HCT116 (cell line): ENCODE results near the gene BATF2.

Source experiments
- EZH2 ChIP-seq: fragments of 200-600 bp; sonication (generic); IDR thresholded peaks from 2 replicates; pipeline ENCODE4 v1.6.1; 2017; ENCODE audit warnings: antibody characterized with exemption, mixed run types
- EZH2phosphoT487 ChIP-seq: fragments of 200-600 bp; IDR thresholded peaks from 2 replicates; pipeline ENCODE4 v1.6.1; 2018; ENCODE audit warnings: antibody characterized with exemption, borderline replicate concordance
- POLR2A ChIP-seq: IDR thresholded peaks from 2 replicates; pipeline ENCODE4 v1.7.0; 2011; ENCODE audit warnings: borderline replicate concordance; ENCODE audit not compliant: insufficient read depth, insufficient read length; ENCODE audit errors: extremely low read depth
- POLR2AphosphoS5 ChIP-seq: IDR thresholded peaks from 2 replicates; pipeline ENCODE4 v1.6.1; 2011; ENCODE audit warnings: mild to moderate bottlenecking, low read depth, low read length, moderate library complexity
- ZNF274 ChIP-seq: fragments of 200-500 bp; sonication (Bioruptor generic); IDR thresholded peaks from 2 replicates; pipeline ENCODE4 v1.6.1; 2014; ENCODE audit warnings: mild to moderate bottlenecking, low read depth, low read length, inconsistent platforms
- TF ChIP-seq, protein P1 (sequence below), 3 experiments: fragments of 200-600 bp in 1 of 3; sonication (generic) in 1 of 3; IDR thresholded peaks in 2 of 3; conservative IDR thresholded peaks in 1 of 3; 2 replicates each; pipeline ENCODE4 v1.5.1; 2012 to 2017; ENCODE audit warnings: low read depth in 2 of 3, low read length in 2 of 3, antibody characterized with exemption in 1 of 3, borderline replicate concordance in 1 of 3, control low read depth in 1 of 3, mild to moderate bottlenecking in 1 of 3, mixed read lengths in 1 of 3, mixed run types in 1 of 3, moderate library complexity in 1 of 3; ENCODE audit not compliant: insufficient read depth in 1 of 3
- TF ChIP-seq, protein P2 (sequence below): IDR thresholded peaks from 2 replicates; pipeline ENCODE4 v1.6.1; 2012
- TF ChIP-seq, protein P3 (sequence below): IDR thresholded peaks from 2 replicates; pipeline ENCODE4 v1.6.1; 2012
- TF ChIP-seq, protein P4 (sequence below): IDR thresholded peaks from 2 replicates; pipeline ENCODE4 v1.6.1; 2011; ENCODE audit warnings: mild to moderate bottlenecking, low read length, moderate library complexity; ENCODE audit not compliant: insufficient replicate concordance; ENCODE audit errors: extremely low read depth

DNA sequence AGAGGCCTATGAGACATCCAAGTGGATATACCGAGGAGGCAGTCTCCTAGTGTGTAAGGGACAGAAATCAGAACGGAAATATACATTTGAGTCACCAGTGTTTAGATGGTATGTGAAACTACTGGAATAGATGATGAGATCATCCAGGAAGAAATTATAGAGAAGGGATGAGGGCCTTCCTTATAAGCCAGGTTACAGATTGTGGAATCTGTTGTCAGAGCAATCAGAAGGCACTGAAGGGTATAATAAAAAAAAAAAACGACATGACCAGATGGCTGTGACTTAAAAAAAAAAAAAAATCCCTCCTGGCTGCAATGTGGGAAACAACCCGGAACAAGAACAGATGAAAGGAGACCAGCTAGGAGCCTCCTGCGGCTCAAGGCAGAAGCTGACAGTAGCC lies 27.6 kb downstream of the BATF2 start:
- TF ChIP-seq, protein P1, sequence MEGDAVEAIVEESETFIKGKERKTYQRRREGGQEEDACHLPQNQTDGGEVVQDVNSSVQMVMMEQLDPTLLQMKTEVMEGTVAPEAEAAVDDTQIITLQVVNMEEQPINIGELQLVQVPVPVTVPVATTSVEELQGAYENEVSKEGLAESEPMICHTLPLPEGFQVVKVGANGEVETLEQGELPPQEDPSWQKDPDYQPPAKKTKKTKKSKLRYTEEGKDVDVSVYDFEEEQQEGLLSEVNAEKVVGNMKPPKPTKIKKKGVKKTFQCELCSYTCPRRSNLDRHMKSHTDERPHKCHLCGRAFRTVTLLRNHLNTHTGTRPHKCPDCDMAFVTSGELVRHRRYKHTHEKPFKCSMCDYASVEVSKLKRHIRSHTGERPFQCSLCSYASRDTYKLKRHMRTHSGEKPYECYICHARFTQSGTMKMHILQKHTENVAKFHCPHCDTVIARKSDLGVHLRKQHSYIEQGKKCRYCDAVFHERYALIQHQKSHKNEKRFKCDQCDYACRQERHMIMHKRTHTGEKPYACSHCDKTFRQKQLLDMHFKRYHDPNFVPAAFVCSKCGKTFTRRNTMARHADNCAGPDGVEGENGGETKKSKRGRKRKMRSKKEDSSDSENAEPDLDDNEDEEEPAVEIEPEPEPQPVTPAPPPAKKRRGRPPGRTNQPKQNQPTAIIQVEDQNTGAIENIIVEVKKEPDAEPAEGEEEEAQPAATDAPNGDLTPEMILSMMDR (IDR thresholded peaks at IDR 0.05 in 2 of 3, conservative IDR thresholded peaks at IDR 0.05 in 1 of 3; ENCODE audit: borderline replicate concordance in 1 of 3, insufficient read depth in 1 of 3, low read depth in 2 of 3, low read length in 2 of 3): no peak
- TF ChIP-seq ZNF274 (no peak), EZH2 (no peak), POLR2AphosphoS5 (no peak), POLR2A (no peak), EZH2phosphoT487 (no peak)
- TF ChIP-seq, protein P2, sequence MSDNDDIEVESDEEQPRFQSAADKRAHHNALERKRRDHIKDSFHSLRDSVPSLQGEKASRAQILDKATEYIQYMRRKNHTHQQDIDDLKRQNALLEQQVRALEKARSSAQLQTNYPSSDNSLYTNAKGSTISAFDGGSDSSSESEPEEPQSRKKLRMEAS: no peak
- TF ChIP-seq, protein P3, sequence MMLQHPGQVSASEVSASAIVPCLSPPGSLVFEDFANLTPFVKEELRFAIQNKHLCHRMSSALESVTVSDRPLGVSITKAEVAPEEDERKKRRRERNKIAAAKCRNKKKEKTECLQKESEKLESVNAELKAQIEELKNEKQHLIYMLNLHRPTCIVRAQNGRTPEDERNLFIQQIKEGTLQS: no peak
- TF ChIP-seq, protein P4, sequence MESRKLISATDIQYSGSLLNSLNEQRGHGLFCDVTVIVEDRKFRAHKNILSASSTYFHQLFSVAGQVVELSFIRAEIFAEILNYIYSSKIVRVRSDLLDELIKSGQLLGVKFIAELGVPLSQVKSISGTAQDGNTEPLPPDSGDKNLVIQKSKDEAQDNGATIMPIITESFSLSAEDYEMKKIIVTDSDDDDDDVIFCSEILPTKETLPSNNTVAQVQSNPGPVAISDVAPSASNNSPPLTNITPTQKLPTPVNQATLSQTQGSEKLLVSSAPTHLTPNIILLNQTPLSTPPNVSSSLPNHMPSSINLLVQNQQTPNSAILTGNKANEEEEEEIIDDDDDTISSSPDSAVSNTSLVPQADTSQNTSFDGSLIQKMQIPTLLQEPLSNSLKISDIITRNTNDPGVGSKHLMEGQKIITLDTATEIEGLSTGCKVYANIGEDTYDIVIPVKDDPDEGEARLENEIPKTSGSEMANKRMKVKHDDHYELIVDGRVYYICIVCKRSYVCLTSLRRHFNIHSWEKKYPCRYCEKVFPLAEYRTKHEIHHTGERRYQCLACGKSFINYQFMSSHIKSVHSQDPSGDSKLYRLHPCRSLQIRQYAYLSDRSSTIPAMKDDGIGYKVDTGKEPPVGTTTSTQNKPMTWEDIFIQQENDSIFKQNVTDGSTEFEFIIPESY: no peak
